Fibroblast of the aortic adventitia (primary cell): ENCODE data around the gene GRP. TPM values are rescaled to one million over a fixed set of nuclear protein-coding genes. Genes with fewer than 3 reads are reported as not detected.
A peak's percentile ranks its signal among the peaks of the same experiment; 100 is the strongest.

Source experiments
- DNase-seq: peaks from one replicate; pipeline ENCODE4 v3.0.0-alpha.2; 2010; ENCODE audit warnings: low read depth
- H3K4me3 ChIP-seq: 2 replicates; pipeline ENCODE4 v1.5.1; 2011; ENCODE audit warnings: low read depth, mild to moderate bottlenecking, control low read depth, low read length, moderate library complexity
- CTCF ChIP-seq: IDR thresholded peaks from 2 replicates; pipeline ENCODE4 v1.5.1; 2011; ENCODE audit warnings: mild to moderate bottlenecking, low read length, control low read depth, inconsistent platforms; ENCODE audit not compliant: insufficient read depth
- total RNA-seq: library from RNA; depleted of rRNA; stranded (reverse); fragments of >200 nt; gene quantifications from 2 replicates; pipeline ENCODE4 v1.2.3, GENCODE V29; 2012; ENCODE audit warnings: low replicate concordance

The GRP gene
- total RNA-seq, 1 donor, result not detected

GRCh38 chr18:59265974-59266369, 46.0 kb downstream of the GRP start:
- no peak for DNase-seq
- no peak for TF ChIP-seq CTCF
- H3K4me3 ChIP-seq, result no peak overlapping the region

GRCh38 chr18:59266459-59266858, 46.5 kb downstream of the GRP start:
- TF ChIP-seq CTCF, result no peak
- DNase-seq, result no peak
- H3K4me3 ChIP-seq, result no peak overlapping the region

GRCh38 chr18:59266886-59267502, 47.0 kb downstream of the GRP start:
- TF ChIP-seq CTCF, result no peak
- DNase-seq, result no peak
- no peak overlapping the region for H3K4me3 ChIP-seq

- no peak overlapping the region for H3K4me3 ChIP-seq
- peak; percentile 14 for DNase-seq
- no peak for TF ChIP-seq CTCF
These were observed 47.7 kb downstream of the GRP start for GRCh38 chr18:59267503-59268126.

- H3K4me3 ChIP-seq, result no peak overlapping the region
- TF ChIP-seq CTCF, result no peak
- DNase-seq, result no peak
These were observed 48.3 kb downstream of the GRP start for GRCh38 chr18:59268127-59268720.

- H3K4me3 ChIP-seq, result no peak overlapping the region
- DNase-seq, result no peak
These were observed 49.0 kb downstream of the GRP start for GRCh38 chr18:59268721-59269562.

More at GRCh38 chr18:59268721-59269562, 49.0 kb downstream of the GRP start:
- TF ChIP-seq CTCF, result no peak
